HEK293T (cell line): ENCODE data around the gene CUL2.

ENCODE experiments used
- CTCF ChIA-PET: fragments of 350-600 bp; formaldehyde crosslinking; extraction: SDS; loops from one replicate; lab custom pipeline; 2021; ENCODE audit warnings: antibody characterized with exemption, inconsistent platforms; lab: Yijun Ruan, JAX
- POLR2A ChIA-PET: fragments of 350-600 bp; formaldehyde crosslinking; extraction: SDS; loops from one replicate; lab custom pipeline; 2020; ENCODE audit warnings: antibody characterized with exemption, inconsistent platforms; lab: Yijun Ruan, JAX
- DNase-seq: peaks from one replicate; pipeline ENCODE4 v3.0.0; 2012; ENCODE audit warnings: mixed read lengths; ENCODE audit errors: extremely low spot score
- ARNT ChIP-seq: fragments of 450-650 bp; IDR thresholded peaks from 2 replicates; pipeline ENCODE4 v1.6.1; 2017; ENCODE audit warnings: mild to moderate bottlenecking
- BHLHE40 ChIP-seq: fragments of 450-650 bp; IDR thresholded peaks from 2 replicates; pipeline ENCODE4 v1.6.1; 2016; ENCODE audit warnings: mild to moderate bottlenecking, moderate library complexity, borderline replicate concordance
- CTBP1 ChIP-seq: fragments of 450-650 bp; IDR thresholded peaks from 2 replicates; pipeline ENCODE4 v1.6.1; 2016; ENCODE audit warnings: borderline replicate concordance
- ELF4 ChIP-seq: fragments of 450-650 bp; IDR thresholded peaks from 2 replicates; pipeline ENCODE4 v1.6.1; 2017; ENCODE audit warnings: antibody characterized with exemption
- FOXA1 ChIP-seq: fragments of 450-650 bp; IDR thresholded peaks from 2 replicates; pipeline ENCODE4 v1.6.1; 2016; ENCODE audit warnings: mild to moderate bottlenecking
- FOXK2 ChIP-seq: fragments of 450-650 bp; IDR thresholded peaks from 2 replicates; pipeline ENCODE4 v1.6.1; 2016; ENCODE audit warnings: mild to moderate bottlenecking
- FOXM1 ChIP-seq: fragments of 450-650 bp; IDR thresholded peaks from 2 replicates; pipeline ENCODE4 v1.6.1; 2017; ENCODE audit warnings: mild to moderate bottlenecking, borderline replicate concordance
- HDGF ChIP-seq: fragments of 450-650 bp; IDR thresholded peaks from 2 replicates; pipeline ENCODE4 v1.6.1; 2017; ENCODE audit warnings: antibody characterized with exemption, borderline replicate concordance
- L3MBTL2 ChIP-seq: fragments of 450-650 bp; conservative IDR thresholded peaks from 2 replicates; pipeline ENCODE4 v1.6.1; 2016; ENCODE audit warnings: mild to moderate bottlenecking
- LEF1 ChIP-seq: fragments of 450-650 bp; IDR thresholded peaks from 2 replicates; pipeline ENCODE4 v1.6.1; 2017; ENCODE audit warnings: mild to moderate bottlenecking, borderline replicate concordance
- NFRKB ChIP-seq: fragments of 450-650 bp; IDR thresholded peaks from 2 replicates; pipeline ENCODE4 v1.6.1; 2016; ENCODE audit warnings: mild to moderate bottlenecking, moderate library complexity
- PKNOX1 ChIP-seq: fragments of 450-650 bp; IDR thresholded peaks from 2 replicates; pipeline ENCODE4 v1.6.1; 2016
- SP1 ChIP-seq: fragments of 450-650 bp; IDR thresholded peaks from 2 replicates; pipeline ENCODE4 v1.6.1; 2017
- SUZ12 ChIP-seq: fragments of 450-650 bp; IDR thresholded peaks from 2 replicates; pipeline ENCODE4 v1.6.1; 2016; ENCODE audit warnings: mild to moderate bottlenecking
- TARDBP ChIP-seq: fragments of 450-650 bp; IDR thresholded peaks from 2 replicates; pipeline ENCODE4 v1.6.1; 2016
- ZNF384 ChIP-seq: fragments of 450-650 bp; IDR thresholded peaks from 2 replicates; pipeline ENCODE4 v1.6.1; 2016

Gene CUL2

GRCh38 chr10:35074266-35074665 is 15.9 kb downstream of the CUL2 start:
- CTCF ChIA-PET, result no interaction called here
- TF ChIP-seq ZNF384 (no peak), PKNOX1 (no peak), SUZ12 (no peak)
- POLR2A ChIA-PET, result no interaction called here

GRCh38 chr10:35070521-35070920 is 19.6 kb downstream of the CUL2 start:
- ChIA-PET CTCF (no interaction called here), POLR2A (no interaction called here)
- no peak for TF ChIP-seq HDGF
- TF ChIP-seq TARDBP, result no peak
- TF ChIP-seq FOXM1, result no peak
- TF ChIP-seq NFRKB, result no peak
- no peak for TF ChIP-seq PKNOX1
- no peak for TF ChIP-seq FOXK2
- no peak for TF ChIP-seq SP1
- no peak for DNase-seq

More at GRCh38 chr10:35074266-35074665, 15.9 kb downstream of the CUL2 start:
- DNase-seq, result no peak

GRCh38 chr10:35063837-35064454 is 26.2 kb downstream of the CUL2 start:
- ChIA-PET CTCF (no interaction called here), POLR2A (no interaction called here)
- DNase-seq, result no peak
- TF ChIP-seq LEF1 (no peak), NFRKB (no peak), L3MBTL2 (no peak), FOXA1 (no peak), FOXM1 (no peak), PKNOX1 (no peak), BHLHE40 (no peak), FOXK2 (no peak), CTBP1 (no peak), SUZ12 (no peak), HDGF (no peak), SP1 (no peak)

- TF ChIP-seq LEF1 (no peak), SP1 (no peak), HDGF (no peak), ELF4 (no peak), TARDBP (no peak), FOXA1 (no peak)
- CTCF ChIA-PET, result interaction anchor here (0.6 to 0.8 kb wide), 2 partner anchors 166 to 502 kb away, joined by 3 read pairs; no protein-coding TSS in a partner anchor
- POLR2A ChIA-PET, result no interaction called here
Measured at GRCh38 chr10:35059481-35059880, 30.7 kb downstream of the CUL2 start.

GRCh38 chr10:35058686-35059085 is 31.5 kb downstream of the CUL2 start:
- POLR2A ChIA-PET, result no interaction called here
- TF ChIP-seq LEF1 (no peak), L3MBTL2 (no peak), ELF4 (no peak), BHLHE40 (no peak), SUZ12 (no peak), CTBP1 (no peak), NFRKB (no peak), FOXM1 (no peak), TARDBP (no peak), SP1 (no peak), HDGF (no peak)
- CTCF ChIA-PET, result interaction anchor here (0.6 kb wide), 1 partner anchor 11 kb away, joined by 3 read pairs; no protein-coding TSS in a partner anchor
- DNase-seq, result no peak

More at GRCh38 chr10:35059481-35059880, 30.7 kb downstream of the CUL2 start:
- no peak for DNase-seq

GRCh38 chr10:35058134-35058533 is 32.0 kb downstream of the CUL2 start:
- TF ChIP-seq ZNF384, result no peak
- TF ChIP-seq CTBP1, result no peak
- no peak for TF ChIP-seq ARNT
- TF ChIP-seq FOXK2, result no peak
- TF ChIP-seq NFRKB, result no peak
- no peak for TF ChIP-seq FOXA1
- TF ChIP-seq ELF4, result no peak
- no peak for TF ChIP-seq L3MBTL2
- no peak for TF ChIP-seq BHLHE40
- TF ChIP-seq TARDBP, result no peak
- POLR2A ChIA-PET, result no interaction called here
- DNase-seq, result no peak
- CTCF ChIA-PET, result no interaction called here

GRCh38 chr10:35056686-35057085 is 33.5 kb downstream of the CUL2 start:
- CTCF ChIA-PET, result no interaction called here
- TF ChIP-seq BHLHE40, result no peak
- DNase-seq, result no peak
- POLR2A ChIA-PET, result no interaction called here
